SU-DHL-6 (cell line): Measurements from ENCODE around the gene NELL2.

ENCODE experiments used
- H2AFZ ChIP-seq: fragments of 200-600 bp; sonication (generic); 2 replicates; pipeline ENCODE4 v1.6.1; 2014; ENCODE audit warnings: low read depth, mild to moderate bottlenecking, moderate library complexity, mixed read lengths, antibody characterized with exemption, low read length; ENCODE audit not compliant: severe bottlenecking
- H3F3A ChIP-seq: fragments of 200-600 bp; shearing (Covaris generic); 2 replicates; pipeline ENCODE4 v1.6.0; 2016; ENCODE audit warnings: antibody characterized with exemption, mild to moderate bottlenecking; ENCODE audit not compliant: insufficient read depth
- H3K27ac ChIP-seq: fragments of 200-600 bp; sonication (generic); 2 replicates; pipeline ENCODE4 v1.5.1; 2016; ENCODE audit warnings: low read depth, mild to moderate bottlenecking, low read length, moderate library complexity, mixed read lengths
- H3K27me3 ChIP-seq: fragments of 200-600 bp; sonication (generic), shearing (Covaris generic); 2 replicates; pipeline ENCODE4 v1.6.0; 2014; ENCODE audit warnings: mild to moderate bottlenecking, low read length
- H3K36me3 ChIP-seq: fragments of 200-600 bp; sonication (generic); 2 replicates; pipeline ENCODE4 v1.6.1; 2014; ENCODE audit warnings: mild to moderate bottlenecking, low read length, mixed read lengths
- H3K4me2 ChIP-seq: fragments of 300-600, 200-600 bp; shearing (Covaris generic), sonication (generic); 2 replicates; pipeline ENCODE4 v1.6.0; 2014; ENCODE audit warnings: low read length, low read depth, mild to moderate bottlenecking; ENCODE audit not compliant: poor library complexity, severe bottlenecking
- H3K4me3 ChIP-seq: fragments of 200-600 bp; sonication (generic); 2 replicates; pipeline ENCODE4 v1.5.1; 2014; ENCODE audit warnings: antibody characterized with exemption, low read length, mild to moderate bottlenecking, mixed read lengths; ENCODE audit not compliant: insufficient read depth, poor library complexity, severe bottlenecking
- H3K79me2 ChIP-seq: fragments of 200-600 bp; sonication (generic); 2 replicates; pipeline ENCODE4 v1.6.1; 2014; ENCODE audit warnings: mild to moderate bottlenecking, low read length, moderate library complexity; ENCODE audit not compliant: insufficient read depth
- H3K9ac ChIP-seq: fragments of 200-600 bp; sonication (generic); 2 replicates; pipeline ENCODE4 v1.7.0; 2014; ENCODE audit warnings: mild to moderate bottlenecking, low read length
- H3K9me2 ChIP-seq: fragments of 200-600 bp; sonication (generic); replicated peaks from 2 replicates; pipeline ENCODE4 v1.6.1; 2014; ENCODE audit warnings: low read length; ENCODE audit not compliant: insufficient read depth
- H3K9me3 ChIP-seq: fragments of 200-600 bp; sonication (generic); 2 replicates; pipeline ENCODE4 v1.6.1; 2014; ENCODE audit warnings: low read length, mixed read lengths; ENCODE audit not compliant: insufficient read depth
- H4K20me1 ChIP-seq: fragments of 200-600 bp; sonication (generic); 2 replicates; pipeline ENCODE4 v1.6.1; 2014; ENCODE audit warnings: low read depth, mild to moderate bottlenecking, antibody characterized with exemption, low read length, moderate library complexity, mixed read lengths
- CTCF ChIP-seq: fragments of 200-600 bp; sonication (generic); IDR thresholded peaks from one replicate; pipeline ENCODE4 v1.5.1; 2017; ENCODE audit warnings: antibody characterized with exemption, mild to moderate bottlenecking, low read length, moderate library complexity; ENCODE audit not compliant: insufficient read depth, poor library complexity, severe bottlenecking
- EZH2phosphoT487 ChIP-seq: fragments of 200-600 bp; sonication (generic), shearing (Covaris generic); conservative IDR thresholded peaks from 2 replicates; pipeline ENCODE4 v1.6.1; 2018; ENCODE audit warnings: mild to moderate bottlenecking, antibody characterized with exemption, low read length, moderate library complexity, mixed read lengths

The NELL2 gene

GRCh38 chr12:44521702-44522101 is 354.4 kb downstream of the NELL2 start:
- H4K20me1 ChIP-seq: no peaks in the 10 kb centered on the region
- H3K27ac ChIP-seq: no peak overlapping the region

GRCh38 chr12:44519931-44520330 is 356.2 kb downstream of the NELL2 start:
- no peaks in the 10 kb centered on the region for H4K20me1 ChIP-seq
- H3K27me3 ChIP-seq: no peaks in the 10 kb centered on the region
- H3K27ac ChIP-seq: no peak overlapping the region
- no peaks in the 10 kb centered on the region for H3K9me2 ChIP-seq
- no peaks in the 10 kb centered on the region; the same call in 1 of the 2 replicates for H3F3A ChIP-seq
- no peak overlapping the region for H3K9ac ChIP-seq
- H3K79me2 ChIP-seq: no peaks in the 10 kb centered on the region
- H3K9me3 ChIP-seq: no peaks in the 10 kb centered on the region
- no peak overlapping the region for H2AFZ ChIP-seq
- H3K4me2 ChIP-seq: no peak overlapping the region
- TF ChIP-seq CTCF (no peak), EZH2phosphoT487 (no peak)
- peaks cover 6% of the 10 kb centered on the region; the same call in 1 of the 2 replicates for H3K36me3 ChIP-seq
- no peak overlapping the region for H3K4me3 ChIP-seq

More at GRCh38 chr12:44521702-44522101, 354.4 kb downstream of the NELL2 start:
- Histone ChIP-seq H3K79me2 (no peaks in the 10 kb centered on the region), H2AFZ (no peak overlapping the region), H3K9me2 (no peaks in the 10 kb centered on the region), H3K27me3 (no peaks in the 10 kb centered on the region), H3F3A (no peaks in the 10 kb centered on the region), H3K36me3 (peaks cover 6% of the 10 kb centered on the region; the same call in 1 of the 2 replicates), H3K9ac (no peak overlapping the region), H3K4me2 (no peak overlapping the region), H3K4me3 (no peak overlapping the region), H3K9me3 (no peaks in the 10 kb centered on the region)
- TF ChIP-seq EZH2phosphoT487 (no peak), CTCF (no peak)

- no peak overlapping the region for H3K4me2 ChIP-seq
- no peak overlapping the region for H3K4me3 ChIP-seq
- no peaks in the 10 kb centered on the region for H3K27me3 ChIP-seq
- H3K9me3 ChIP-seq: no peaks in the 10 kb centered on the region
- no peak for TF ChIP-seq CTCF
- TF ChIP-seq EZH2phosphoT487: no peak
- H3K79me2 ChIP-seq: no peaks in the 10 kb centered on the region
- H4K20me1 ChIP-seq: no peaks in the 10 kb centered on the region
- H3K9me2 ChIP-seq: no peaks in the 10 kb centered on the region
- H3K27ac ChIP-seq: no peak overlapping the region
- no peaks in the 10 kb centered on the region; the same call in 1 of the 2 replicates for H3K36me3 ChIP-seq
- no peaks in the 10 kb centered on the region; the same call in 1 of the 2 replicates for H3F3A ChIP-seq
- H3K9ac ChIP-seq: no peak overlapping the region
- H2AFZ ChIP-seq: no peak overlapping the region
These were observed 364.8 kb downstream of the NELL2 start for GRCh38 chr12:44511289-44511688.

DNA sequence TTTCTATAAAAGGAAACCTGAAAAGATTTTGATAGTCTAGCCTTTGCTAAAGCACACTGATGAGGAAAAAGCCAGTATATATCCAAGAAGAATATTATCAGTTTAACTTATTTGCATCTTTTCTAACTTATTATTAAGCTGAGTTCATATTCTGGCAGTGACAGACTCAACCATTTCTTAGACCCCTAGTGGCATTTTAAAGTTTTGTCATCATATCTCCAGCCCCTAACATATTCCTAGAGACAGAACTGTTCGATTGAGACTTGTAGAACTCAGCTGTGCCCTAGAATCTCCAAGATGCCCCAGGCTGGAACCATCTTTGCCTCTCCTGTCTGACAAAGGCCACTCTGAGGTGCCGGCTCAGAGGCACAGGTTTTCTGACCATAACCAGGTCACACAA is 365.6 kb downstream of the NELL2 start:
- no peak overlapping the region for H3K9ac ChIP-seq
- no peaks in the 10 kb centered on the region; the same call in 1 of the 2 replicates for H3K36me3 ChIP-seq
- no peak overlapping the region for H3K4me2 ChIP-seq
- no peak for TF ChIP-seq CTCF
- TF ChIP-seq EZH2phosphoT487: no peak
- no peak overlapping the region for H3K27ac ChIP-seq
- no peaks in the 10 kb centered on the region for H4K20me1 ChIP-seq
- no peaks in the 10 kb centered on the region for H3K27me3 ChIP-seq
- no peaks in the 10 kb centered on the region for H3K79me2 ChIP-seq
- H2AFZ ChIP-seq: no peak overlapping the region
- no peak overlapping the region for H3K4me3 ChIP-seq
- H3K9me2 ChIP-seq: no peaks in the 10 kb centered on the region
- H3K9me3 ChIP-seq: no peaks in the 10 kb centered on the region
- H3F3A ChIP-seq: no peaks in the 10 kb centered on the region; the same call in 1 of the 2 replicates
